ENCODE measurements around the gene GAL3ST1. TPM values are rescaled to one million over a fixed set of nuclear protein-coding genes. Genes with fewer than 3 reads are reported as not detected.
"Not testable (repeated sequence)": the region's sequence is repeated elsewhere in the genome, so short reads cannot be mapped to it uniquely, and the experiment has no call there.

GAL3ST1 gene
- total RNA-seq, 8 experiments from 2014 or later: 0.91 to 2.9 (median 1.7) TPM; not detected in 2

DNA sequence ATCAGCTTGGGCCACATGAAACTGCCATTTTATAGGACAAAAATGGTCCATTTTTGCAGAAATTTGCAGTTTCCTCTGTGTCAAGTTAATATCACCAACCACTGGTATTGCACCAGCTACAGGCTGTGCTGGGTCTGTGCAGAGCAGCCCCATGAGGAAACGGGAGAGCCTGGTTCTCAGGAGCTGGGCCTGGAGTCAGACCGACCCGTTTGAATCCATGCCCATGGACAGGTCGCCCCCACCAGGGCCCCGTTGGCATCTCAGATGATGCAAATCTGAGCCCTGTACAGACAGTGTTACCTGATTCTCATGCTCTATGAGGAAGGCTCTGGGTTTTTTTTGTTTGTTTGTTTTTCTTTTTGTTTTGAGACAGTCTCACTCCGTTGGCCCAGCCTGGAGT, 18.1 kb downstream of the GAL3ST1 start:
- Histone ChIP-seq H3K4me3 (no peak overlapping the region), H3K27ac (no peak overlapping the region), H3K4me1 (replicated peaks in 1 of 2) (peaks cover 0 to 3% of the 10 kb centered on the region in 2 donors)
- in situ Hi-C loops (cut with MboI; ENCODE audit: low pct_unique_long_range_greater_than_20kb in 2 of 9, low sequenced_read_pairs in 9 of 9, unreplicated experiment in 9 of 9): no loop called here
- 40 to 80% (median 67%) methylated on average over 1 to 6 of the region's 6 CpGs; no CpG with 5 or more reads in 4 of the 10 experiments for WGBS, 10 experiments
- ATAC-seq (replicated peaks in 6 of 8): peak in 1 of 8 experiments; percentile 15

DNA sequence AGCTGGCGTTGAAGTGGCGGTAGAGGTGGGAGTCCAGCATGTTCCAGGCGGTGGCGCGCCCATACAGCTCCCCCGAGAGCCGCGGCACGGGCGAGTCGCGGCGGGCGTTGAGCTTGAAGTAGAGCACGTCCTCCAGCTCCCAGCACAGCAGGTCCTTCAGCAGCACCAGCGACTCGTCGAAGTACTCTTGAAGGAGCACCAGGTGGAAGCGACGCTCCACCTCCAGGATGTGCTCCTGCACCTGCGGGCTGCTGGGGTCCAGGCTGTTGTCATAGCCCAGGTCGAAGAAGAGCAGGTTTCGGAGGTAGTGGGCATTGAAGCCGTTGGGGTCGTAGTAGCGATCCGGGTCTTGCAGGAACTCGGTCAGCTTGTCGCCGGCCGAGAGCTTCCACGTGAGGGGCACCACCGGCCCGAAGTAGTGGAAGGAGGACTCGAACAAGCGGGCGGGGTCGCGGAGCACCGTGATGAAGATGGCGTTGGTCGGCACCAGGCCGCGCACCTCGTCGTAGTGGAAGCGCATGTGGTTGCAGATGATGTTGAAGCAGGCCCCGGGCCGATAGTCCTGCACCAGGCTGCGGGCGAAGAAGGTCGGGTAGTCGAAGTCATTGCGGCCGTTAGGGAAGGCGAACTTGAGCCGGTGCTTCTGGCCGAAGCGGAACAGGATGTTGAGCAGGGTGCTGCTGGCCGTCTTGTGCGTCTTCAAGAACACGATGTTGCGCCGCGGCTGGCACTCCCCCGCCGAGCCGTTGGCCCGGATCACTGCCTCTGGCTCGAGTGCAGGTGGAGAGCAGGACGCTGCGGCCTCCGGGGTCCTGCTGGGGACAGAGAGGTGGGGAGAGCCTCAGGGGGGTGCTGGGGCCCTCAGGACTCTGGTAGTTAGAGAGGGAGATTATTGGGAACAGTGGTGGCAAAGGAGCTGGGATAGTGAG, 18.9 kb downstream of the GAL3ST1 start:
- 85 to 95% (median 93%) methylated on average over 10 to 54 of the region's 73 CpGs; no CpG with 5 or more reads in 4 of the 10 experiments for WGBS, 10 experiments
- in situ Hi-C loops (cut with MboI; ENCODE audit: low pct_unique_long_range_greater_than_20kb in 2 of 9, low sequenced_read_pairs in 9 of 9, unreplicated experiment in 9 of 9): no loop called here
- ATAC-seq (replicated peaks in 6 of 8): no peak
- Histone ChIP-seq H3K27ac (no peak overlapping the region), H3K4me1 (replicated peaks in 1 of 2) (peaks cover 0 to 3% of the 10 kb centered on the region in 2 donors), H3K4me3 (no peak overlapping the region)

DNA sequence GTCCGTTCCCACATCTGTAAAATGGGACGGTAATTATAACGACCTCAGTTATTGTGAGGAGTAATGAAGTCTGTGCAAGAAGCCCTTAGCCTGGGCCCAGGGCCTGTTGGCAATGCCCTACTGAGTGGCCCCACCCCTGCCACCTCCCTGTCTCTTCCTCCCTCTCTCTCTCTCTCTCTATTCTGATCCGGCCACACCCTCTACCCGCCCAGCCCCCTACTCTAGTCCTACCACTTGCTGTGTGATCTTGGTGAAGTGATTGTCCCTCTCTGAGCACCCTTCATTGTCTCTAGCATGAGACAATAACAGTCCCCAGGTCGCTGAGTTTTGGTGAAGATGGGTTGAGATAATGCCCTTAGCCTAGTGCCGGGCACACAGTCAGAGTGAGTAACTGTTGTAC, 20.5 kb downstream of the GAL3ST1 start:
- H3K4me1 ChIP-seq (replicated peaks in 1 of 2): no peaks in the 10 kb centered on the region
- 57% methylated on average over 2 of the region's 7 CpGs; no CpG with 5 or more reads in 9 of the 10 experiments for WGBS, 10 experiments
- in situ Hi-C loops (cut with MboI; ENCODE audit: low pct_unique_long_range_greater_than_20kb in 2 of 9, low sequenced_read_pairs in 9 of 9, unreplicated experiment in 9 of 9): no loop called here
- no peak for ATAC-seq (replicated peaks in 6 of 8)
- H3K4me3 ChIP-seq: no peak overlapping the region
- H3K27ac ChIP-seq: no peak overlapping the region

DNA sequence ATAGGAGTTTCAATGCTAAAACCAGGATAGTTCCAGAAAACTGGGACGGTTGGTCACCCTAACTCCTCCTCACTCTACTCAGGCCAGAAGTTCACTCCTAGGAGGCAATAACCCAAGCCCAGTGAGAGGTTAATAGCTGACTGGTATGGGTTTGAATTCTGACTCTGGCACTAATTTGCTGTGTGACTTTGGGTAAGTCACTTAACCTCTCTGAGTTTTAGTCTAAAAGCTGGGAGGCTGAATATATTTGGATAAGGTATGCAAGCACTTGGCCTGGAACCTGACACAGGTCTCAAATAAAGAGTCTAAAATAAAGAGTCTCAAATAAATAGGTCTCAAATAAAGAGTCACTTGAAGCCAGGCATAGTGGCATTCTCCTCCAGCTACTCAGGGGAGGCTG, 21.7 kb downstream of the GAL3ST1 start:
- no peak for ATAC-seq (replicated peaks in 6 of 8)
- H3K4me3 ChIP-seq: no peak overlapping the region
- no peaks in the 10 kb centered on the region for H3K4me1 ChIP-seq (replicated peaks in 1 of 2)
- 0 to 40% (median 0%) methylated on average over 1 of the region's 1 CpG; no CpG with 5 or more reads in 7 of the 10 experiments for WGBS, 10 experiments
- in situ Hi-C loops (cut with MboI; ENCODE audit: low pct_unique_long_range_greater_than_20kb in 2 of 9, low sequenced_read_pairs in 9 of 9, unreplicated experiment in 9 of 9): no loop called here
- H3K27ac ChIP-seq: no peak overlapping the region

DNA sequence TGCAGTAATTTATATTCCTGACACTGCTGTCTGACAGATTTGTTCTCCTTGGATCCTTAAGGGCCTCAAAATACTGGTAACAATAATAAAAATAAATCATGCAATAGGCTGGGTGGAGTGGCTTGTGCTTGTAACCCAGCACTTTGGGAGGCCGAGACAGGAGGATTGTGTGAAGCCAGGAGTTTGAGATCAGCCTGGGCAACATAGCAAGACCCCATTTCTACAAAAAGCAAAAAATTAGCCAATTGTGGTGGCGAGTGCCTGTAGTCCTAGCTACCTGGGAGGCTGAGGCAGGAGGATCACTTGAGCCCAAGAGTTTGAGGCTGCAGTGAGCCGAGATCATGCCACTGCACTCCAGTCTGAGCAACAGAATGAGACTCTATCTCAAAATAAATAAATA, 22.7 kb downstream of the GAL3ST1 start:
- in situ Hi-C loops (cut with MboI; ENCODE audit: low pct_unique_long_range_greater_than_20kb in 2 of 9, low sequenced_read_pairs in 9 of 9, unreplicated experiment in 9 of 9); H3K4me1 ChIP-seq (replicated peaks in 1 of 2); H3K27ac ChIP-seq; ATAC-seq (replicated peaks in 6 of 8); H3K4me3 ChIP-seq: not testable (repeated sequence)
- 0 to 94% (median 80%) methylated on average over 1 to 3 of the region's 3 CpGs; no CpG with 5 or more reads in 3 of the 10 experiments for WGBS, 10 experiments

DNA sequence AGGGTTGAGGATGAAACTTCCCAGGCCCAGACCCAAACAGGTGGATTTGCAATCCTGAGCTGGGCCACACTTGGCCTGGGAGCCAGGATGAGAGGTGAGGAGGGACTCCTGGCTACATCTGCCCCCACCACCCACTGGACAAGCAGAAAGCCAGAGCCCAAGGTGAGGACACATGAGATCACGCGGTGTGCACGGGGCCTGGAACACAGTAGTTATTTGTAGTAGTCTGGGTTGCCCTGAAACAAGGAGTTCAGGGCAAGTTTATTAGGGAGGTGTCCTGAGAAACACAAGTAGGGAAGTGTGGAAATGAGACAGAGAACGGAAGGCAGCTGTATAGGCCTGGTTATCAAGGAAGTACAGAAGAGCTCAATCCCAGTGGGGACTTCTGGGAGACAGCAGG, 27.3 kb downstream of the GAL3ST1 start:
- no peak overlapping the region for H3K27ac ChIP-seq
- H3K4me1 ChIP-seq (replicated peaks in 1 of 2): peaks cover 0 to 7% of the 10 kb centered on the region in 2 donors
- H3K4me3 ChIP-seq: no peak overlapping the region
- 53 to 87% (median 80%) methylated on average over 1 to 4 of the region's 4 CpGs; no CpG with 5 or more reads in 3 of the 10 experiments for WGBS, 10 experiments
- in situ Hi-C loops (cut with MboI; ENCODE audit: low pct_unique_long_range_greater_than_20kb in 2 of 9, low sequenced_read_pairs in 9 of 9, unreplicated experiment in 9 of 9): no loop called here
- no peak for ATAC-seq (replicated peaks in 6 of 8)

DNA sequence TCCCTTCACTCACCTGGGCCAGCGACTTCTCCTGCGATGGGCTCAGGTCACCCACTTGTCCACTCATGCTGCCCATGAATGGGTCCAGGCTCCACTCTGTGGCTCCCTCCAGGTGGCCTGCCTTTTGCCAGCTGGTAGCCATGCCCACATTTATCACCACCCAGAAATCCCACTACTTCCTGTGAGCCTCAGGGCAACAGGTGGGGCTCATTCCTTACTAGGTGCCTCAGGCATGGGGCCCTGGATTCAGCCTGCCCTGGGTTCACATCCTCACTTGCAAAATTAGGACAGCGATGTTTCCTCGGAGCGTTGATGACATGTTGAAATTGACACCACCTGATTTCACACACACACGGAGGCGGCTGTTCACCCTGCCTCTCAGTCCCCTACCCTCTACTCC, 27.8 kb downstream of the GAL3ST1 start, which contains the start of gene SEC14L6:
Gene SEC14L6 (minus strand): TSS at position 126 of the 400 bp plus-strand sequence. CDS start 59 bp downstream, at position 67.
- Histone ChIP-seq H3K4me1 (replicated peaks in 1 of 2) (peaks cover 0 to 7% of the 10 kb centered on the region in 2 donors), H3K4me3 (no peak within 1 kb of the TSS), H3K27ac (no peak within 1 kb of the TSS)
- ATAC-seq (replicated peaks in 6 of 8): no peak
- in situ Hi-C loops (cut with MboI; ENCODE audit: low pct_unique_long_range_greater_than_20kb in 2 of 9, low sequenced_read_pairs in 9 of 9, unreplicated experiment in 9 of 9): no loop called here
- WGBS, 10 experiments: 13 to 100% (median 81%) methylated on average over 1 to 5 of the region's 7 CpGs; no CpG with 5 or more reads in 4 of the 10 experiments

DNA sequence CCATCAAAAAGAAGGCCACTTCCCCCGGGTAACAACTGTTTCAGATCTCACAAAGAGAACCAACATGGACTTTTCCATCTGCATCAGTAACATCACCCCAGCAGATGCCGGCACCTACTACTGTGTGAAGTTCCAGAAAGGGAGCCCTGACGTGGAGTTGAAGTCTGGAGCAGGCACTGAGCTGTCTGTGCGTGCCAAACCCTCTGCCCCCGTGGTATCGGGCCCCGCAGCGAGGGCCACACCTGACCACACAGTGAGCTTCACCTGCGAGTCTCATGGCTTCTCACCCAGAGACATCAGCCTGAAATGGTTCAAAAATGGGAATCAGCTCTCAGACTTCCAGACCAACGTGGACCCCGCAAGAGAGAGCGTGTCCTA, 31.7 kb downstream of the GAL3ST1 start:
- peak in 1 of 8 experiments; percentile 14 for ATAC-seq (replicated peaks in 6 of 8)
- Histone ChIP-seq H3K4me3 (peak overlapping the region in 3 of 5 donors; percentile 24 to 36 (median 36)), H3K4me1 (replicated peaks in 1 of 2) (peaks cover 0 to 7% of the 10 kb centered on the region in 2 donors), H3K27ac (no peak overlapping the region)
- 50 to 100% (median 86%) methylated on average over 2 to 4 of the region's 12 CpGs; no CpG with 5 or more reads in 7 of the 10 experiments for WGBS, 10 experiments
- in situ Hi-C loops (cut with MboI; ENCODE audit: low pct_unique_long_range_greater_than_20kb in 2 of 9, low sequenced_read_pairs in 9 of 9, unreplicated experiment in 9 of 9): no loop called here

DNA sequence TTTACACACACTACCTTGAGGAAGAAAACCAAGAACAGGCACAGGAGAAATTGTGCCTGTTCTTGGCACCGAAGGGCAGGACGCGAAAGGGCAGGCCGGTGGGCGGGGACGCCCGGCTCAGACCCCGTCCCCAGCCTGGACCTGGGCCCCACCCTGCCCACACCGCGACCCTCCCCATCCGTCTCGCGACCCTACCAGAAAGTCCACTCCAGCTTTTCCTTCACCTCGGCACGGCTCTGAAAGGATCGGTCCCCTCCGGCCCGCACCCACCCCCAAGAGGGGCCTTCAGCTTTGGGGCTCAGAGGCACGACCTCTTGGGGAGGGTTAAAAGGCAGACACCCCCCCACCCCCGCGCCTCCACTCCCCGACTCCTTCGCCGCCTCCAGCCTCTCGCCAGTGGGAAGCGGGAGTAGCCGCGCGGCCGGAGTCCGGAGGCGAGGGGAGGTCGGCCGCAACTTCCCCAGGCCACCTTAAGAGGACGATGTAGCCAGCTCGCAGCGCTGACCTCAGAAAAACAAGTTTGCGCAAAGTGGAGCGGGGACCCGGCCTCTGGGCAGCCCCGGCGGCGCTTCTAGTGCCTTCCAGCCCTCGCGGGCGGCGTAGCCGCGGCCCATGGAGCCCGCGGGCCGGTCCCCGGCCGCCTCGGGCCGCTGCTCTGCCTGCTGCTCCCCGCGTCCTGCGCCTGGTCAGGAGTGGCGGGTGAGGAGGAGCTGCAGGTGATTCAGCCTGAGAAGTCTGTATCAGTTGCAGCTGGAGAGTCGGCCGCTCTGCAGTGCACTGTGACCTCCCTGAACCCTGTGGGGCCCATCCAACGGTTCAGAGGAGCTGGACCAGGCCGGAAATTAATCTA, 32.3 kb downstream of the GAL3ST1 start:
- no peak overlapping the region for H3K27ac ChIP-seq
- in situ Hi-C loops (cut with MboI; ENCODE audit: low pct_unique_long_range_greater_than_20kb in 2 of 9, low sequenced_read_pairs in 9 of 9, unreplicated experiment in 9 of 9): no loop called here
- peak; percentile 57 to 87 (median 76) for ATAC-seq (replicated peaks in 6 of 8)
- H3K4me1 ChIP-seq (replicated peaks in 1 of 2): peaks cover 0 to 7% of the 10 kb centered on the region in 2 donors
- H3K4me3 ChIP-seq: peak overlapping the region; percentile 4 to 36 (median 24)
- 0 to 20% methylated on average over 2 to 6 of the region's 64 CpGs; no CpG with 5 or more reads in 8 of the 10 experiments for WGBS, 10 experiments

DNA sequence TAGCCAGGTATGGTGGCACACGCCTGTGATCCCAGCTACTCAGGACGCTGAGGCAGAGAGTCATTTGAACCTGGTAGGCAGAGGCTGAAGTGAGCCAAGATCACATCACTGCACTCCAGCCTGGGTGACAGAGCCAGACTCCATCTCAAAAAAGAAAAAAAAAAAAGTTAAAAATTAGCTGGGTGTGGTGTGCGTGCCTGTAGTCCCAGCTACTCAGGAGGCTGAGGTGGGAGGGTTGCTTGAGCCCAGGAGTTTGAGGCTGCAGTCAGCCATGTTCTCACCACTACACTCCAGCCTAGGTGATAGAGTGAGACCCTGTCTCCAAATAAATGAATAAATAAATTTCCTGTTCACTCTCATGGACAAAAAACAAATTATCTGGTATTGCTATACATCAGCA, 33.0 kb downstream of the GAL3ST1 start:
- H3K27ac ChIP-seq; in situ Hi-C loops (cut with MboI; ENCODE audit: low pct_unique_long_range_greater_than_20kb in 2 of 9, low sequenced_read_pairs in 9 of 9, unreplicated experiment in 9 of 9); H3K4me1 ChIP-seq (replicated peaks in 1 of 2): not testable (repeated sequence)
- ATAC-seq (replicated peaks in 6 of 8): peak in 1 of 8 experiments; percentile 6
- 82 to 100% (median 100%) methylated on average over 1 to 2 of the region's 3 CpGs; no CpG with 5 or more reads in 6 of the 10 experiments for WGBS, 10 experiments
- peak overlapping the region in 1 of 5 donors; percentile 24 for H3K4me3 ChIP-seq

DNA sequence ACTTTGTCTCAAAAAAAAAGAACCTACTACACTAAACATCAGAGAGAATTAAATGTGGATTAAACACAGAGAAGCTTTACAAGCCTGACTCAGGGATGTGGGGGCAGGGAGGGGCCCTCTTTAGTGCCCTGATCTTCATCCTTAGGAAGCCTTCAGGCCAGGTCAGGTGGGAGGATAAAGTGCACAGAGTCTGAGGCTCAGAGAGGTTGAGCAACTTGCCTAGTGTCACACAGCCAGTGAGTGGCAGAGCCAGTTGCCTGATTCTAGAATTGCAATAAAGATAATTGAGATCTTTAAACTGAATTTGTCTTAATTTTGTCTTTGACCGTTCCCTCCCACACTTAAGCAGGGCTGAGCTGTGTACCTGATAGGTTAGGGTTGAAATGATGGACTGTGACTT, 35.1 kb downstream of the GAL3ST1 start:
- H3K4me3 ChIP-seq: no peak overlapping the region
- no peak for ATAC-seq (replicated peaks in 6 of 8)
- peaks cover 0 to 7% of the 10 kb centered on the region in 2 donors for H3K4me1 ChIP-seq (replicated peaks in 1 of 2)
- 83 to 100% (median 100%) methylated on average over 1 of the region's 1 CpG; no CpG with 5 or more reads in 6 of the 10 experiments for WGBS, 10 experiments
- in situ Hi-C loops (cut with MboI; ENCODE audit: low pct_unique_long_range_greater_than_20kb in 2 of 9, low sequenced_read_pairs in 9 of 9, unreplicated experiment in 9 of 9): no loop called here
- H3K27ac ChIP-seq: no peak overlapping the region

DNA sequence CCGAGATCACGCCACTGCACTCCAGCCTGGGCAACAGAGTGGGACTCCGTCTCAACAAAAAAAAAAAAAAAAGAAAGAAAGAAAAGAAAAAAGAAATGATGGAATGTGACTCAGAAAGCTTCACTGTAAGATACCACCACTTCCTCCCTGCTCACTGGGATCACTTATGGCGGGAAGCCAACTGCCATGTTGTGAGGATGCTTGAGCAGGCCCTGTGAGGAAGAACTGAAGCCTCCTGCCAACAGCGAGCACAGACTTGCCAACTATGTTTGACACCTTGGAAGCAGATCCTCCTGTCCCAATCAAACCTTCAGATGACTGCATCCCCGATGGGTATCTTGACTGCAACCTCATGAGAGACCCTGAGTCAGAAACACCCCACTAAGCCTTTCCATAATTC, 36.2 kb downstream of the GAL3ST1 start:
- peak in 1 of 8 experiments; percentile 5 for ATAC-seq (replicated peaks in 6 of 8)
- in situ Hi-C loops (cut with MboI; ENCODE audit: low pct_unique_long_range_greater_than_20kb in 2 of 9, low sequenced_read_pairs in 9 of 9, unreplicated experiment in 9 of 9): no loop called here
- Histone ChIP-seq H3K27ac (no peak overlapping the region), H3K4me1 (replicated peaks in 1 of 2) (peaks cover 0 to 7% of the 10 kb centered on the region in 2 donors), H3K4me3 (no peak overlapping the region)
- WGBS, 10 experiments: 40 to 100% (median 91%) methylated on average over 1 to 4 of the region's 6 CpGs; no CpG with 5 or more reads in 3 of the 10 experiments

Data from motor neuron (in vitro differentiated cells).